ENCODE results near the gene KLHL7.

Gene KLHL7

GRCh38 chr7:23114896-23115295 is 9.3 kb downstream of the KLHL7 start:
- no peaks in the 10 kb centered on the region for H3K4me1 ChIP-seq (ENCODE audit: low read length)
- no peak overlapping the region for H3K4me2 ChIP-seq (ENCODE audit: low read length)
- no peak overlapping the region for H2AFZ ChIP-seq (ENCODE audit: low read depth, low read length)
- TF ChIP-seq EZH2phosphoT487 (IDR thresholded peaks at IDR 0.05; ENCODE audit: low read depth) (no peak), CTCF (IDR thresholded peaks at IDR 0.05; ENCODE audit: low read depth, low read length) (no peak)
- no peak overlapping the region for H3K27ac ChIP-seq (ENCODE audit: low read length)
- no peaks in the 10 kb centered on the region for H3K36me3 ChIP-seq (replicated peaks; ENCODE audit: low read depth, low read length)
- no peaks in the 10 kb centered on the region for H3K79me2 ChIP-seq (ENCODE audit: low read length)
- H4K20me1 ChIP-seq (ENCODE audit: insufficient read depth, low read length), result no peaks in the 10 kb centered on the region
- H3K4me3 ChIP-seq (ENCODE audit: low read length), result no peak overlapping the region
- H3K9ac ChIP-seq (ENCODE audit: low read length), result no peak overlapping the region
- no peaks in the 10 kb centered on the region for H3K9me3 ChIP-seq (ENCODE audit: insufficient read depth, low read length)
- H3K27me3 ChIP-seq (ENCODE audit: low read depth, low read length), result no peaks in the 10 kb centered on the region

GRCh38 chr7:23115991-23116390 is 10.4 kb downstream of the KLHL7 start:
- H3K27me3 ChIP-seq (ENCODE audit: low read depth, low read length), result no peaks in the 10 kb centered on the region
- TF ChIP-seq CTCF (IDR thresholded peaks at IDR 0.05; ENCODE audit: low read depth, low read length), result no peak
- TF ChIP-seq EZH2phosphoT487 (IDR thresholded peaks at IDR 0.05; ENCODE audit: low read depth), result no peak
- H3K4me1 ChIP-seq (ENCODE audit: low read length), result no peaks in the 10 kb centered on the region
- H3K9ac ChIP-seq (ENCODE audit: low read length), result no peak overlapping the region
- no peak overlapping the region for H3K4me2 ChIP-seq (ENCODE audit: low read length)
- H3K9me3 ChIP-seq (ENCODE audit: insufficient read depth, low read length), result no peaks in the 10 kb centered on the region
- no peaks in the 10 kb centered on the region for H3K36me3 ChIP-seq (replicated peaks; ENCODE audit: low read depth, low read length)
- H3K27ac ChIP-seq (ENCODE audit: low read length), result no peak overlapping the region
- no peak overlapping the region for H2AFZ ChIP-seq (ENCODE audit: low read depth, low read length)
- H3K79me2 ChIP-seq (ENCODE audit: low read length), result no peaks in the 10 kb centered on the region
- H4K20me1 ChIP-seq (ENCODE audit: insufficient read depth, low read length), result no peaks in the 10 kb centered on the region
- no peak overlapping the region for H3K4me3 ChIP-seq (ENCODE audit: low read length)

GRCh38 chr7:23117841-23118240 is 12.3 kb downstream of the KLHL7 start:
- Histone ChIP-seq H3K27me3 (ENCODE audit: low read depth, low read length) (no peaks in the 10 kb centered on the region), H3K4me2 (ENCODE audit: low read length) (no peak overlapping the region), H3K4me1 (ENCODE audit: low read length) (no peaks in the 10 kb centered on the region), H2AFZ (ENCODE audit: low read depth, low read length) (no peak overlapping the region), H4K20me1 (ENCODE audit: insufficient read depth, low read length) (no peaks in the 10 kb centered on the region), H3K4me3 (ENCODE audit: low read length) (no peak overlapping the region), H3K36me3 (replicated peaks; ENCODE audit: low read depth, low read length) (no peaks in the 10 kb centered on the region), H3K27ac (ENCODE audit: low read length) (no peak overlapping the region), H3K9me3 (ENCODE audit: insufficient read depth, low read length) (no peaks in the 10 kb centered on the region), H3K79me2 (ENCODE audit: low read length) (no peaks in the 10 kb centered on the region), H3K9ac (ENCODE audit: low read length) (no peak overlapping the region)
- TF ChIP-seq CTCF (IDR thresholded peaks at IDR 0.05; ENCODE audit: low read depth, low read length), result no peak
- no peak for TF ChIP-seq EZH2phosphoT487 (IDR thresholded peaks at IDR 0.05; ENCODE audit: low read depth)

- H3K27me3 ChIP-seq (ENCODE audit: low read depth, low read length), result no peaks in the 10 kb centered on the region
- H2AFZ ChIP-seq (ENCODE audit: low read depth, low read length), result no peak overlapping the region
- H3K4me2 ChIP-seq (ENCODE audit: low read length), result no peak overlapping the region
- TF ChIP-seq CTCF (IDR thresholded peaks at IDR 0.05; ENCODE audit: low read depth, low read length) (no peak), EZH2phosphoT487 (IDR thresholded peaks at IDR 0.05; ENCODE audit: low read depth) (no peak)
- no peaks in the 10 kb centered on the region for H3K36me3 ChIP-seq (replicated peaks; ENCODE audit: low read depth, low read length)
- no peaks in the 10 kb centered on the region for H3K4me1 ChIP-seq (ENCODE audit: low read length)
- no peak overlapping the region for H3K9ac ChIP-seq (ENCODE audit: low read length)
- H3K79me2 ChIP-seq (ENCODE audit: low read length), result no peaks in the 10 kb centered on the region
- H4K20me1 ChIP-seq (ENCODE audit: insufficient read depth, low read length), result no peaks in the 10 kb centered on the region
- no peak overlapping the region for H3K27ac ChIP-seq (ENCODE audit: low read length)
- H3K4me3 ChIP-seq (ENCODE audit: low read length), result no peak overlapping the region
- H3K9me3 ChIP-seq (ENCODE audit: insufficient read depth, low read length), result no peaks in the 10 kb centered on the region
Measured at GRCh38 chr7:23120106-23120505, 14.5 kb downstream of the KLHL7 start.
